ENCODE data around the gene FRAT1. TPM values are rescaled to one million over a fixed set of nuclear protein-coding genes. Genes with fewer than 3 reads are reported as not detected.

The FRAT1 gene
- total RNA-seq, 1 experiment from 2014 or later: 2.4 TPM

DNA sequence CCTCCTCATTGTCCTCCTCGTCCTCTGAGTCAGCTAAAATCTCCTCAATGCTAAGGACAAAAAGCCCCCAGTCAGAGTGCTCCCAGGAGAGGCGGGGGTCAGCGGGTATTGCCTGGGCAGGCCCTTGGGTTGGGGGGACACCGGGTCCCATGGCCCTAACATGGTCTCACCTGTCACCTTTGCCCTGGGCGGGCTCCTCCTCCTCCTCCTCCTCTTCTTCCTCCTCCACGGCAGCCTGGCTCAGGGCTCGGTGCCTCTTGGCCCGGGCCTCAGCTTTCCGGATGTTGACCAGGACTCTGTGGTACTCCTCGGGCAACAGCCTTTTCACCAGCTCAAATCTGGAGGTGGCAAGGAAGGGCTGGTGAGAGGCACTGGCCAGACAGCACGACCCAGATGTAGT lies 47.5 kb downstream of the FRAT1 start:
- Histone ChIP-seq H3K4me3 (no peak overlapping the region), H4K20me1 (ENCODE audit: insufficient read depth) (no peaks in the 10 kb centered on the region), H3K9me2 (ENCODE audit: insufficient read depth) (no peaks in the 10 kb centered on the region), H3K27me3 (ENCODE audit: insufficient read depth, low read depth) (no peaks in the 10 kb centered on the region), H2AFZ (no peak overlapping the region), H3F3A (ENCODE audit: insufficient read depth, low read depth) (no peaks in the 10 kb centered on the region), H3K4me2 (no peak overlapping the region), H3K9me3 (ENCODE audit: insufficient read depth, low read depth) (no peaks in the 10 kb centered on the region), H3K4me1 (replicated peaks; ENCODE audit: insufficient read depth) (no peaks in the 10 kb centered on the region), H3K36me3 (ENCODE audit: low read depth) (no peaks in the 10 kb centered on the region), H3K79me2 (ENCODE audit: low read depth) (no peaks in the 10 kb centered on the region), H3K27ac (no peak overlapping the region)
- BruUV-seq (replicated peaks): no TSS peak
- ChIA-PET POLR2A (ENCODE audit: unreplicated experiment) (no interaction called here), CTCF (no interaction called here)
- TF ChIP-seq, protein P1, sequence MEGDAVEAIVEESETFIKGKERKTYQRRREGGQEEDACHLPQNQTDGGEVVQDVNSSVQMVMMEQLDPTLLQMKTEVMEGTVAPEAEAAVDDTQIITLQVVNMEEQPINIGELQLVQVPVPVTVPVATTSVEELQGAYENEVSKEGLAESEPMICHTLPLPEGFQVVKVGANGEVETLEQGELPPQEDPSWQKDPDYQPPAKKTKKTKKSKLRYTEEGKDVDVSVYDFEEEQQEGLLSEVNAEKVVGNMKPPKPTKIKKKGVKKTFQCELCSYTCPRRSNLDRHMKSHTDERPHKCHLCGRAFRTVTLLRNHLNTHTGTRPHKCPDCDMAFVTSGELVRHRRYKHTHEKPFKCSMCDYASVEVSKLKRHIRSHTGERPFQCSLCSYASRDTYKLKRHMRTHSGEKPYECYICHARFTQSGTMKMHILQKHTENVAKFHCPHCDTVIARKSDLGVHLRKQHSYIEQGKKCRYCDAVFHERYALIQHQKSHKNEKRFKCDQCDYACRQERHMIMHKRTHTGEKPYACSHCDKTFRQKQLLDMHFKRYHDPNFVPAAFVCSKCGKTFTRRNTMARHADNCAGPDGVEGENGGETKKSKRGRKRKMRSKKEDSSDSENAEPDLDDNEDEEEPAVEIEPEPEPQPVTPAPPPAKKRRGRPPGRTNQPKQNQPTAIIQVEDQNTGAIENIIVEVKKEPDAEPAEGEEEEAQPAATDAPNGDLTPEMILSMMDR (conservative IDR thresholded peaks at IDR 0.05): no peak
- TF ChIP-seq EZH2 (IDR thresholded peaks at IDR 0.05; ENCODE audit: low read depth): no peak
- intact Hi-C loops (cut with micrococcal nuclease; ENCODE audit: unreplicated experiment): no loop called here
- no peak for DNase-seq

DNA sequence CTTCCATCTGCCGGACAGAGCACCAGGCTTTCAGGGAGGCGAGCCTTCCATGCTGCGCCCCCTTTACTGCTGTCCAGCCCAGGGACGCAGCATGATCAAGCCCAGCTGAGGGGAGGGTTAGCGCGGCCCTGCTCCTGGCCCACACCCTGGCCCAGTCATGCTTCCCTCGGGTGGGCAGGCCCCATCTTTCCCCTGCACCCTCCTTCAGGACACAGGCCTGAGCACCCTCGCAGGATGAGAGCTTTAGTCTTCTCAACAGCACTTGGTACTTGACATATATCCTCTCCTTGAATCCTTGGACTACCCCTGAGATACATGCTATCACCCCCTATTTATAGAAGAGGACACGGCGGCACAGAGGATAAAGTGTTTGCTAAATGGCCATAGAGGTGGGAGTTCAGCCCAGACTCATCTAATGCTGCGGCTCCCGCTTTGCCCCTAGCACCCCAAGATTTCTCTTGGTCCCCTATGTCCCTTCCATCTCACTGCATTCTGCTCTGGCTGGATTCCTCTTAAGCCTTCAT lies 48.1 kb downstream of the FRAT1 start:
- intact Hi-C loops (cut with micrococcal nuclease; ENCODE audit: unreplicated experiment): no loop called here
- no peak overlapping the region for H3K27ac ChIP-seq
- no TSS peak for BruUV-seq (replicated peaks)
- H3K9me3 ChIP-seq (ENCODE audit: insufficient read depth, low read depth): no peaks in the 10 kb centered on the region
- ChIA-PET POLR2A (ENCODE audit: unreplicated experiment) (no interaction called here), CTCF (no interaction called here)
- H3K4me3 ChIP-seq: no peak overlapping the region
- H3K36me3 ChIP-seq (ENCODE audit: low read depth): no peaks in the 10 kb centered on the region; the same call in 1 of the 2 replicates
- H3F3A ChIP-seq (ENCODE audit: insufficient read depth, low read depth): no peaks in the 10 kb centered on the region
- H3K4me2 ChIP-seq: no peak overlapping the region
- no peak for TF ChIP-seq EZH2 (IDR thresholded peaks at IDR 0.05; ENCODE audit: low read depth)
- TF ChIP-seq, protein P1 (conservative IDR thresholded peaks at IDR 0.05): no peak
- no peaks in the 10 kb centered on the region for H3K9me2 ChIP-seq (ENCODE audit: insufficient read depth)
- H3K27me3 ChIP-seq (ENCODE audit: insufficient read depth, low read depth): no peaks in the 10 kb centered on the region
- no peak for DNase-seq
- H4K20me1 ChIP-seq (ENCODE audit: insufficient read depth): no peaks in the 10 kb centered on the region
- H2AFZ ChIP-seq: no peak overlapping the region
- no peaks in the 10 kb centered on the region for H3K79me2 ChIP-seq (ENCODE audit: low read depth)
- no peaks in the 10 kb centered on the region for H3K4me1 ChIP-seq (replicated peaks; ENCODE audit: insufficient read depth)

Other genes with a start within 250 kb of the FRAT1 start
- gene SLIT1, start 133.3 kb upstream of the FRAT1 start, total RNA-seq (2021): not detected in 2 replicates
- 11.2 and 11.5 TPM in 2 replicates for gene ARHGAP19, start 26.6 kb upstream of the FRAT1 start, total RNA-seq (2021)
- gene FRAT2, start 15.5 kb downstream of the FRAT1 start, total RNA-seq (2021): 11.0 and 13.0 TPM in 2 replicates
- 22.6 and 34.3 TPM in 2 replicates for gene RRP12, start 82.1 kb downstream of the FRAT1 start, total RNA-seq (2021)
- 177 and 243 TPM in 2 replicates for gene PGAM1, start 106.9 kb downstream of the FRAT1 start, total RNA-seq (2021)
- gene EXOSC1, start 126.7 kb downstream of the FRAT1 start, total RNA-seq (2021): 25.4 and 27.0 TPM in 2 replicates
- 29.1 and 29.6 TPM in 2 replicates for gene ZDHHC16, start 126.9 kb downstream of the FRAT1 start, total RNA-seq (2021)
- gene MMS19, start 179.2 kb downstream of the FRAT1 start, total RNA-seq (2021): 42.4 and 42.7 TPM in 2 replicates
- 17.1 and 21.2 TPM in 2 replicates for gene UBTD1, start 179.7 kb downstream of the FRAT1 start, total RNA-seq (2021)